ENCODE data around the gene MLH3.

DNA sequence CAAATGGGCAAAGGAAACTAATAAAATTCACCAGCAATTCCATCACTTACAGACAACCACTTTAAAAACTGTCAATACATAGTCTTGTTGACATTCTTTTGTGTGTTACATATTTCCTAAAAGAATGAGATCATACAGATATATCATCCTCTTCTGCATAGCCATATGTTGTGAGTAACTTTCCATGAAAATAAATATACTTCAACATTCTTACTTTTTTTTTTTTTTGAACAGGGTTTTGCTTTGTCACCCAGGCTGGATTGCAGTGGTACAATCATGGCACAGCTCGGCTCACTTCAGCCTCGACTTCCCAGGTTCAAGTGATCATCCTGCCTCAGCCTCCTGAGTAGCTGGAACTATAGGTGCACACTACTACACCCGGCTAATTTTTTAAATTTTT is 39.1 kb upstream of the MLH3 start:
- TF ChIP-seq, protein P1, sequence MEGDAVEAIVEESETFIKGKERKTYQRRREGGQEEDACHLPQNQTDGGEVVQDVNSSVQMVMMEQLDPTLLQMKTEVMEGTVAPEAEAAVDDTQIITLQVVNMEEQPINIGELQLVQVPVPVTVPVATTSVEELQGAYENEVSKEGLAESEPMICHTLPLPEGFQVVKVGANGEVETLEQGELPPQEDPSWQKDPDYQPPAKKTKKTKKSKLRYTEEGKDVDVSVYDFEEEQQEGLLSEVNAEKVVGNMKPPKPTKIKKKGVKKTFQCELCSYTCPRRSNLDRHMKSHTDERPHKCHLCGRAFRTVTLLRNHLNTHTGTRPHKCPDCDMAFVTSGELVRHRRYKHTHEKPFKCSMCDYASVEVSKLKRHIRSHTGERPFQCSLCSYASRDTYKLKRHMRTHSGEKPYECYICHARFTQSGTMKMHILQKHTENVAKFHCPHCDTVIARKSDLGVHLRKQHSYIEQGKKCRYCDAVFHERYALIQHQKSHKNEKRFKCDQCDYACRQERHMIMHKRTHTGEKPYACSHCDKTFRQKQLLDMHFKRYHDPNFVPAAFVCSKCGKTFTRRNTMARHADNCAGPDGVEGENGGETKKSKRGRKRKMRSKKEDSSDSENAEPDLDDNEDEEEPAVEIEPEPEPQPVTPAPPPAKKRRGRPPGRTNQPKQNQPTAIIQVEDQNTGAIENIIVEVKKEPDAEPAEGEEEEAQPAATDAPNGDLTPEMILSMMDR (IDR thresholded peaks at IDR 0.05), result no peak
- TF ChIP-seq POLR2A (IDR thresholded peaks at IDR 0.05), result no peak

Measured in tibial nerve (tissue), 3 donors.